ENCODE data around the gene NDUFV2.

- no peak for TF ChIP-seq CTCF (IDR thresholded peaks at IDR 0.05; ENCODE audit: insufficient read depth, low read length, poor library complexity, severe bottlenecking)
- no peak for TF ChIP-seq EZH2phosphoT487 (conservative IDR thresholded peaks at IDR 0.05; ENCODE audit: low read length)
These were observed 71.3 kb downstream of the NDUFV2 start for GRCh38 chr18:9173770-9174233.

All from SU-DHL-6 (cell line).